GM18499 (cell line): ENCODE data around the gene PDE2A.
A peak's percentile ranks its signal among the peaks of the same experiment; 100 is the strongest.

Experiments
- ATAC-seq: cut with Tn5 transposase; IDR thresholded peaks from one replicate; pipeline ENCODE4 v1.9.1; 2021; ENCODE audit warnings: moderate number of reproducible peaks; ENCODE audit not compliant: insufficient read depth, unreplicated experiment

Gene PDE2A

DNA sequence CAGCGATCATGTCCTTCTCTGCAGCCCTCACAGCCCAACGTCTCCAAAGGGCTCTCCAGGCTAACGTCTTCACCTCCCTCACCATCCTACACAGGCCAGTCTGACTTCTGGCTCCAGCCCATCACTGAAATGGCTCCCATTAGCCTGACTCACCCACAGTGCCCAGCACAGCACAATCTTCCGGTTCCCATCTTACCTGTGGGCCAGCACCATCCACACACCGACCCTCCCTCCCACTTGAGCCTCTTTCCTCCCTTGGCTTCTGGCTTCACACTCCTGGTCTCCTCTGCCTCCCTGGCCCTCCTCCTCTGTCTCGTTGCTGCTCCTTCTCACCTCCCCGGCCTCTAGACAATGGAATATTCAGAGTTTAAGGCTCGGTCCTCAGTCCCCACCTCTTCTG is 51.2 kb downstream of the PDE2A start:
- no peak for ATAC-seq

DNA sequence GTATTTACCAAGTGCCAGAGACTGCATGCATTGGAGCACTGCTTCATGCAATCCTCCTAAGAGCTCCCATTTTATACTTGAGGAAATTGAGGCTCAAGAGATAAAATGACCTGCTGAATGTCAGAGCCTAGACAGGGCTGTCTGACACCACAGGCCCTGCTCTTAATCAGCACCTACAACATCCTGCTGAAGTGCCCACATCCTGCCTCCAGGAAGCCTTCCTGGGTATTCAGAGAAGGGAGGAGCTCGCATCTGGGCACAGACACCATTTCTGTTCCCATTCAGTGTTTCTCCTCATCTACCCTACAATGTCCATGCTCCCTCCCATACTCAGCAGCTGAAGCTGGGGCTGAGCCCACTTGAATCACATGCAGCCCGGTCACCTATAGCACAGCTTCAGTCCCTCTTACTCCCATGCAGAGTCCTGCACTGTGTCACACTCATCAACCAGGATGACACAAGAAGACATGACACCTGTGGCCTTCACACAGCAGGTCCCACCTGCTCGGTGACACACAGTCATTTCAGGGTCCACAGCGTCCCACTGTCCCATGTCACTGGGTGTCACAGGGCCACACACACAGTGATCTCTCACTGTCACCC is 53.1 kb downstream of the PDE2A start:
- no peak for ATAC-seq

DNA sequence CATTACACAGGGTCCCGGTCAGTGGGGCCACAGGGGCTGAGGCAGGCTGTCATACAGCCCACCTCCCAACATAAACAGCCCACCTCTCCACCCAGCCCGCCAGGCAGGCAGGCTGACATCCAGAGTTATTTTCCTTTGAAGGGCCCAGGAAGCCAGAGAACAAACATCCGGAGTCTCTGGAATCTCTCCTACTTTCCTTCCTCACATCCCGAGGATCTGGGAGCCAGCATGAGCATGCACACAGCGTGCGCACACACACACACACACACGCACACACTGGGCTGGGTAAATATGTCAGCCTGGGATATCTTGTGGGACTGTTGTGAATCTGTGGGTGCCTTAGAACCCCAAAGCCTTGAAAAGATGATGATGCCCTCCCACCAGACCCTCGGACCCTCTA is 55.4 kb downstream of the PDE2A start:
- no peak for ATAC-seq

DNA sequence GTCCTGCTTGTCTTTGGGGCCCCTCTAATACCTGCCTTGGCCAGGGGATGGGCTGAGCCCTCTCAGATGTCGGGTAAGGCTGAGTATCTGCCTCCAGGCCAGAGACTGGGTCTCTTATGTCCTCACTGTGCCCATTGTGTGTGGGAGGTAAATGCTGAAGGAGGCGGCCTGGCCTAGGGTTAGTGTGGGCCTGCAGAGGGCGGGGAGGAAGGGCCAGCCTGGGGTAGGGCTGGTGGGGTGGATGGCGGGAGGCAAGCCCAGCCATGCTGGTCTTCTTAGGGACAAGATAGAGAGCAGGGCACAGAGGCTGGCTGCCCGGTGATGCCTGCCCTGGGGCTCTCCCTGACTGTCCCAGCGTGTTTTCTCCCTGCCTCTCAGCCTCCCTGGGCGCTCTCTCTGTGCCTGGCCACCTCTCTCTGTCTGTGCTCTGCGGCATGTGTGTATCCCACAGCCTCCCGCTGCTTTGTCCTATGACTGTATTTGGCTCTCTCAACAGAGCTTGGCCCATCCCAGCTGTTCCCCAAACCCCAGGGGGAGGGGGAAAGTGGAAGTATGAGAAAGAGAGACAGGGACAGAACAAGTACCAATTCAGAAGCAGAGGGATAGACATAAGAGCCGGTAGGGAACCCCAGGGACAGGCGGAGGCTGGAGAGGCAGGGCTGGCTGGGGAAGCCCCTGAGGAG is 57.0 kb downstream of the PDE2A start:
- ATAC-seq = no peak

DNA sequence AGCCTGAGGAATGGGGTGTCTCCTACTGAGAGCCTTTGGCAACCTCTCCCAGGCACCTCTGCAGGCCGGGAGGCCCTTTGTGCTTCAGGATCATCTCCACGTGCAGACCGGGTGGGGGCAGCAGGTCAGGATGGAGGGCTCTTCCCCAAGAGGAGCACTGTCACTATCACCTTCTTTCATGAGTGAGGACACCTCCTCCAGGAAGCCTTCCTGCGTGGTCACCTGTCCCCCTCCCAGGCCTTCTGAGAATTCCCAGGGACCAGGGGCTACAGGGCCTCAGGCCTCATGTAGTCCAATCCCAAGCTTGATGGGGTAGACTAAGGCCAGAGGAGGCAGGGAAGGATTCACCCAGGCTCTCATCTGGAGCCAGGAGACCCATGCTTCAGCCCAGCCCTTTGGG is 57.6 kb downstream of the PDE2A start:
- no peak for ATAC-seq

DNA sequence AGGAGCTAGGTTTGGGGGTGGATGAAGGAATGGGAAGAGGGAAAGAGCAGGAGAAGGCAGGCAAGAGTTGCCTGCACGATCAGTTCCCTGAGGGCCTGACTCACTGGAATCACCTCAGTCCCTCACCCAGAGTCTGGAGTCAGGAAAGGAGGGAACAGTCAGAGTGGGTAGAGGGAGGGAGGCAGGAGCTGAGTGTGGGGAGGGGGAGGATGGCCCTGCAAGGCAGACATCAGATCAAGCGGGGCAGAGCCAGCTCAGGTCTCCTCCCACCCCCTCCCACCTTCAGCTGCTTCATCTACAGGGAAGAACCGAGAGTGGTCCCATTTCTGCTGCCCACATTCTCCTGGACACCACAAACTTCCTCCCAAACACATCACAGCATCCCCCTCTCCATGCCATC is 58.9 kb downstream of the PDE2A start:
- no peak for ATAC-seq

DNA sequence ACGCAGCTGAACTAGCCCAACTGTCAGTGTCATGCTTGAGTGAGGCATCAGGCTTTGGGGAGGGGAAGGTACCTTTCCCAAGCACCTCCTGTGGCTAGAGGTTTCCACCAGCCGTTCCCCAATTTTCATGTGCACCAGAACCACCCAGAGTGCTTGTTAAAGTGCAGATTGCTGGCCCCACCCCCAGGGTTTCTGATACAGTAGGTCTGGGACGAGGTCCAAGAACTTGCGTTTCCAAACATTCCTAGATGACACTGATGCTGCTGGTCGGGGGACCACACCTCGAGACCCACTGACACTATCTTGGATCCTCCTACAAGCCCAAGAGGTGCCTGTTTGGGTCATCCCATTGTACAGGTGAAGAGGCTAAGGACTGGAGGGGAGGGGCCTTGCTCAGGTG is 59.8 kb downstream of the PDE2A start:
- no peak for ATAC-seq

DNA sequence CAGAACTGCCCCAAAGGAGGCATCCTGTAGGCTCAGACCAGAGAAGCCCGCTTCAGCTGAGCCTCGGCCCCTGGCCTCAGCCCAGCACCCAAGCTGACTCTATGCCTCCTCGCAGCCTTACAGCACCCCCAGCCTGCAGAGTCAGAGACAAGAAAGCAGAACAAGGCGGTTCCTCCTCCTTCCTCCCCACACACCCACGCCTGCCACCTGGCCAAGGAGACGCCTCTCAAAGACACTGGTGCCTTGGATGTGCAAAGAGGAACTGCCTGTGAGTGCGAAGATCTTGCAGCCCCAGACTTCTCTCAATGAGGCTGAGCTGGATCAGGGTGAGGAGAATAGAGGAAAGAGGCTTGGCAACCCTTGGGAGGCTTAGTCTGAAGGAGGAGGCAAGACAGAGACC is 60.2 kb downstream of the PDE2A start:
- peak; percentile 73 for ATAC-seq

DNA sequence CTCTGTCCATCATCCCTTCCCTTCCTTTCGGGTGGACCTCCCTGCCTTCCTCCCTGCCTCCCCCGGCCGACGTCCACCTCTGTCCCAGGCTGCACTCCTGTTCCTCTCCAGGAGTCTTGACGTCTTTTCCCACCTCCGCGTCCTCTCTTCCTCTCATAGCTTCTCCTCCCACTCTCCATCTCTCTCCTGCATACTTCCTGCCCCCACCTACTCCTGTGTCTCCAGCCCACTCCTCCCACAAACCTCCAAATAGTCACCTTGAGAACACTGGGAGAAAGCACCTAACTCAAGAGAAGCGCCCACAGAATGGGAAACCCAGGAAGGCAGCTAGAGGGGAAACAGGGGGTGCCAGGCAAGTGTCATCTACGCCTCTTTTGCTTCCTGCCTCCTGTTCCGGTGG is 60.8 kb downstream of the PDE2A start:
- no peak for ATAC-seq

DNA sequence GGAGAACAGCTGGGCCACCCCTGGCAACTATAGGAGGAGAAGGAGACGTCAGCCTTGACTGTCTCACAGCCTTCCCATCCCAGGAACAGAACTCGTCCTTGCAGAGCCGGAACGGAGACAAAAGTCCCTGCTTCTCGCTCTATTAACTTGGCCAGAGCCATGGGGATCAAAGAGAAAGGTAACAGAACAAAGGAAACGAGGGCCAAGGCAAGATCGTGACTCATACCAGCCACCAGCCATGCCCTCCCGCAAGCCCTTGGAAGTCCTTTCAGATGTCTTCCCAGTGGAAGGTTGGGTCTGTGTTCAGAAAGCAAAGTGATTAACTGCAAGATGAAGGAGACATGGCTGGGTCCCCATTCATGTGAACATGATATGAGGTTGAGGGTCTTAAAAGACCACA is 64.7 kb downstream of the PDE2A start:
- ATAC-seq = no peak

DNA sequence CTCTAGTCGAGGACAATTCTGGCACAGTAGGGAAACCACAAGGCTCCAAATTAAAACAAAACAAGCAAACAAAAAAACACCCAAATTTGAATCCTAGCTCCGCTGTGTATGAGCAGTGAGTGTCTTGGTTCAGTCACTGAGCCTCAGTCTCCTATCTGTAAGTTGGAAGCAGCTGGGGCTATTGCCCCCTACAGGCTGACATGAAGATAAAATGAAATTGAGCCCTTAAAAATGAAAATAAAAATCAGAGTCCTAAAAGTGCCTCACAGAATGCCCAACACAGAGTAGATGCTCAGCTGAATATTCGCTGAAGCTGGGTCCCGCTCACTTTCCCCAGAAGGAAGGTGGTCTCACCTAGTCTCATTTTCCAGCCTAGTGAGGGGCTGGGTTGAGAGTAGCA is 65.2 kb downstream of the PDE2A start:
- ATAC-seq = no peak

DNA sequence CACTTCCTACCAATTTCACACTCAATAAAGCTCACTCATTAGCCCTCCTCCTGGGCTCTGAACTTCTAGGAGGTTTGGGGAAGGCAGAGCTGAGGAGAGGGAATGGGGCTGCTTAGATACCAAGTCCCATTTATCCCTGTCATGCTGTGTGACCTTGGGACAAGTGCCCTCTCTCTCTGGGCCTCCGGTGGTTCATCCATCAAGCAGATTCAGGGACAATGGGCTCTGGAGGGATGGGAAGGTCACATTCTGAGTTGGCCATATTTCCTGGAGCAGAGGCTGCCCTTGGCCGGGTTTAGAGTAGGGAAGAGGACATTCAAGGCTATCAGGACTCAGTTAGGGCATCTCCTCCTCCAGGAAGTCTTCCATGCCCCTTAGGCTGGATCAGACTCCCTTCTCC is 66.7 kb downstream of the PDE2A start:
- no peak for ATAC-seq

DNA sequence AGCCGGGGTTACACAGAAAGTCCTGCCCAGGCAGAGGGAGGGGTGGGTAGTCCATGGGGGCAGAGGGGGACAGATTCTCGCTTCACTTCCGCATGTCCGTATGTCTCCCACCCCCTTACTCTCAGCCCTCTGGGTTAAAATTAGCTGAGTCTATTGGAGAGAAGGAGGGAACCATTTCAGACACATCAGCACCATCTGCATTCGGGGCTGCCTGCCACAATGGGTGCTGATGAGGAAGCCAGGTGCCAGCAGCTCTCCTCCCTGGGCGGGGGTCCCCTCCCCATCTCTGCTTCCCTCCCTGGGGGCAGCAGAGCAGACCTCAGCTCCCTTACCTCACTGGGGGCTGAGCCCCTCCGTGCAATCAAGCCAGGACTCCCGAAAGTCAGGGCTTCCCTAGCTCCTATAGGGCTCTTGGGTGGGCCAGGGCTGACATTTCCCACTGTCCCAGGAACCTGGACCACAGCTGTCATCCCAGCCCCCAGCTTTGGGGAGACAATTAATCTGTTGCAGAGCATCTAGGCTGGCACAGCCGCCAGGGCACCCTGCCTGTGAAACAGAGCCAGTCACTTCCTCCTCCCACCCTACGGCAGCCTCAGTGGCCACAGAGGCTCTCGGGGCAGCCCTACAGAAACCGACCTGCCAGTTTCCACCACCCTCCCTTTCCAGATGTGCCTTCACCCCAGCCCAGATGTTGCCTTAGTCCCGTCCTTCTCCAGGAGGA is 67.3 kb downstream of the PDE2A start:
- ATAC-seq = no peak

DNA sequence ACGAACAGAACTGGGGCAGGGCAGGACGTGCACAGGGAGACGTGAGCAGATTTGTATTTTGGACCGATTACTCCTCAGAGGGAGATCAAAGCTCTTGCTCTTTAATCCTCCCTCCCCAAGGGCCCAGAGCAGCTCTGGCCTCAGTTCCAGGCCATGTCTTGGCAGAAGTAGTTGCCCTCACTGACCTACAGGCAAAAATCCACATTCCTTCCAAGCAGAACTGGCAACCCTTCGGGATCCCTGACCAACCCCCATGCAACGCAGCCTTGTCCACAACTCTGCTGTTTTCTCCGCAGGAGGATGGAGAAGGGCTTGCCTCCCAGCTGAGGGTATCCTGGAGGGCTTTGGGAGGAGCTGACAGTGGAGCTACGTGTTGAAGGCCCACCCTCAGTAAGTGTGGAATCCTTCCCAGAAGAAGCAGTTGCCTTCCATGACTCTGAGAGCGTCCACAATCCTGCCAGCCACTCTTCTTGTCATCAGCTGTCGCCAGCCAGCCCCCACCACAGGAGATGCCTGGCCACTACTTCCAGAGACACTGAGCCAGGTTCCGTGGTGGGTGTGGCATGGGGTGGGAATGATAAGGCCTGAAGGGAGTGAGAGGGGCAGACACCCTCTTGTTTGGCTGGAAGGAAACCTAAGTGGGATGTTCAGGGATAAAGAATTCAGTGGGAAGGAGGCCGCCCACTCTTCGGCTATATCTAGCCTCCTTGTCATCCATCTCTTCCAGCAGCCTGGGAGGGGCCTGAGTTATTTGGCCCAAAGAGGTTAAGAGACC is 68.1 kb downstream of the PDE2A start:
- no peak for ATAC-seq

DNA sequence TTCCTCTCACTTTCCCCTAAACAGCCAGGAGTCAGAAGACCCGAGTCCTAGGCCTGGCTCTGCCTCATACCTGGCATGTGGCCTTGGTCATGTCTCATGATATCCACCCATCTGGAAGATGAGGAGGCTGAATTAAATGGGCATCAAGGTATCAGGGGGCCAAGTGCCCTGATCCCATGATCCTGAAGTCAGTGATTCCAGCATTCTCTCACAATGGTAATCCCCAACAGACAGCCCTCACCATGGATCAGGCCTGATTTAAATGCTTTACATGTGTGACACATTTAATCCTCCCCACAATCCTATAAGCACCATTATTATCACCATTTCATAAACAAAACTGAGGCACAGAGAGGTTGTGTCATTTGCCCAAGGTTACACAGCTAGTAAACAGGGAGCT is 70.0 kb downstream of the PDE2A start:
- no peak for ATAC-seq

DNA sequence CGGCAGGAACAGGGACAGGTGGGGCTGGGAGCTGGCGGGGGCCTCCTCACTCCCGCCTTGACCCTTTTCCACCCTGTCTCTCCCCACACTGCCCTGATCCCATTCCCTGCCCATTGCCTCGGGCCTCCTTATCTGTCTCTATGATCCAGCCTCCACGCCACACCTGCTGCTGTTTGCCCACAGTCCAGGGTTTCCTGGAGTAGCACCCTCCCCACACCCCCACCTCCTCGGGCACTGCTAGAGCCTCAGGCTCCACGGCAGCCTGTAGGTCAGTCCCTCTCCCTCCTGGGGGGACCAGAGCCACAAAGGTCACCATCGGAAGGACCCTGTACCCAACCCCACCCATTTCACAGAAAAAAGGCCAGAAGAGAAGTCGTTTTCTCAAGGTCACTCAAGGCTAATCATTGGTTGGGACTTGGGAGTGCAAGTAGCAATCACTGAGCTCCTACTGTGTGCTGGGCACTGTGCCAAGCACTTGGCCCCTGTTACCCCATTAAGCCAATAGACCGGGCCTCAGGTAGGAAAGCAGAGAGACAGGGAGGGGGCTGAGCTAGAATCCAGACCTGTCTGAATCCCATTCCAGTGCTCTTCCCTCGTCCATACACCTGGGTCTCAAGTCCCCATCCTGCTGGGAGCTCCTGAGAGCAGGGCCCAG is 71.8 kb downstream of the PDE2A start:
- no peak for ATAC-seq

DNA sequence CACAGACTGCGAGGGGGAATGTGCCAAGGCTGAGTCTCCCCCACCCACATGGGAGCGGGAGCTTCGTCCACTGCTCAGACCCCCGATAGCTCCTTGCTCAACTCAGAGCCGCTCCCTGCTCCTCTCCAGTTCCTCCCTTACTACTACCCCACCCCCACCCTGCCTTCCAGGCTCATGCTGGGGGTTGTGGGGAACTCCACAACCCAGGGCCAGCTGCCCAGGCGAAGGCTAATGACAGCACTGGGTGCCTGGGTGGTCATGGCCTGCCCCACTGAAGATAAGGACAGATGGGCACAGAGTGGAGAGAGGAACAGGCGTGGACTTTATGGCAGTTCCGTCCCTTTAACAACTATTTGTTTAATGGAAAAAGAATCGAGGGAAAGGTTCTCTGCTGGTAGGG is 73.7 kb downstream of the PDE2A start:
- ATAC-seq = no peak

DNA sequence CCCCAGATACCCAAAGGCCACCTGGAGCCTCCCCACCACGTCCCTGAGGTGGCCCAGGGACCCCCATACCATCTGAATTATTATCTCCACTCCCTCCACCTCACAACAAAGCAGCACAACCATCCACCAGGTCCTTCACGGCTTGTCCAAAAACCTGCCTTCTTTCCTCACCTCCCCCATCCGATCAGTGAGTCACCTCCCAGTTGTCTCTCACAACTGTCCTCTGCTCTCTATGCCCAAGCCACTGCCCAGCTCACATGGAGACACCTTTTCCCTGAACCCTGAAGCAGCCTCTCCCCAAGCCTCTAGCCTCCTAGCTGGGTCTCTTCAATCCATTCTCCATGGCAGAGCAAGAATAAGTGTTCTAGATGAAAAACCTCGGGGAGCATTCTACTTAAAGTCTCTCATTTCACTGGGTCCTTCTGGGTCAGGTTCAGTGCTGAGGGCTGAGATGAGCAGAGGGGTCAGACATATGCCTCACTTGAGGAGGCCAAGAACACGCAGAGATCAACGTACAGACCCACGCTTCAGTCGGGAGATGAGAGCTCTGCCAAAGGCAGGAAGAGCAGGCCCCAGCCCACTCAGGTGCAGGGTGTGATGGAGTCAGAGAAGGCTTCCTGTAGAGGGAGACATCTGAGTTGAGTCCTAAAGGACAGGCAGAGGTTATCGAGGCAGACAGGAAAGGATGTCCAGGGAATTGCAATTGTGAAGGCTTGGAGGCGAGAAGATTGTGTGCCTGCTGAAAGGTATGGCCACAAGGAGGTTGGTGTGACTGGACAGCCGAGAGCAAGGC is 74.7 kb downstream of the PDE2A start:
- ATAC-seq = no peak

DNA sequence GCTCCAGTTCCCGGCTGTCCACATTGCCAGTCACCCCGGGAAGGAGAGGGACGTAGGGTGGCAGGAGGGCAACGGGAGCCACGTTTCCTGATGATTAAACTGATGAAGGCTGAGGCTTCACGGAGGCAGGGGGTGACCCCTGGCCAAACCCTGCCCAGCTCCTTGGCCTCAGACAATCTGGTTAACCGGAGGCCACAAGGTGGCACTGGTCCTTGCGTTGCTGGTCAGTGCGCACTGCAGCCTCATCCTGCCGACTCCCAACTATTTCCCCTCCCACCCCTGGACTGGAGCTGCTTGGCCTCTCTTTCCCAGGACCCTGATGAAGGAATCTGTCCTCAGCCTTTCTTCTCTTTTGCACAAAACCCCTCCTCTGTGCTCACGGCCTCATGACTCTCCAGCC is 75.3 kb downstream of the PDE2A start:
- no peak for ATAC-seq

DNA sequence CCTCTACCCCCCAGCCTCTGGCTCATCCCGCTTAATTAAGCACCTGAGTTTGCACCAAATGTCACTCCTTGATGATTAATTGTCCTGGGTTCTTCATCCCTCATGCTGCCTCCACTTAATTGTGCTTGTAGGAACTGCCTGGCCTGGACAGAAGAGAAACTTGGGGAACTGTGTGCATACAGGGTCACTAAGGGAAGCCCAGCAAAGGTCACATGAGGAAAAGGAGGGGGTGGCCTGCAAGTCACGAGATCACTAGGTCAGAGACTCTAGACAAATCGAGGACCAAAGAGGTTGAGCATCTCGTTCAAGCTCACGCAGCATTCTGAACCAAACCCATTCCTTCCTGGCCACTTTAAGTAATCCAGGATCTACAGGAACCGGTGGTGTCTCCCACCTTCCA is 75.8 kb downstream of the PDE2A start:
- no peak for ATAC-seq
